HG02798 (cell line): ENCODE results near the gene PTPRD.

Experiments
- ATAC-seq: cut with Tn5 transposase; IDR thresholded peaks from one replicate; pipeline ENCODE4 v1.9.1; 2021; ENCODE audit warnings: mild to moderate bottlenecking; ENCODE audit not compliant: unreplicated experiment, poor library complexity

PTPRD gene

DNA sequence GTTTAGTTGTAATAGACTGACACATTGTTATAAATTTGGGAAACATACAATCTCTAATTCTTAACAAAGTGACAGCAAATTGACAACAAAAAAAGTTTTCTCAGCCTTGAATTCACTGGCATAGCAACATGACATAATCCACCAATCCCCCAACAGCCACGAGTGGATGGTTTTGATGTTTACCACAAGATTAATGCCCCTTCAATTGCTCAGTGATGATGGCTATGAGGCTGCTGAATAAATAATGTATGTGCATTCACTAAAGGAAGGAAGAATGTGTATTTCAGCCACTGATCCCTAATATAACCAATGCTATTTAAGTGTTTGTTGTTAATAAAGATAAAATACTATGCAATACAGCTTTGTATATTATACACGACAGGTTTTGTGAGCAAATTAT lies 2069.6 kb downstream of the PTPRD start:
- ATAC-seq, result no peak

DNA sequence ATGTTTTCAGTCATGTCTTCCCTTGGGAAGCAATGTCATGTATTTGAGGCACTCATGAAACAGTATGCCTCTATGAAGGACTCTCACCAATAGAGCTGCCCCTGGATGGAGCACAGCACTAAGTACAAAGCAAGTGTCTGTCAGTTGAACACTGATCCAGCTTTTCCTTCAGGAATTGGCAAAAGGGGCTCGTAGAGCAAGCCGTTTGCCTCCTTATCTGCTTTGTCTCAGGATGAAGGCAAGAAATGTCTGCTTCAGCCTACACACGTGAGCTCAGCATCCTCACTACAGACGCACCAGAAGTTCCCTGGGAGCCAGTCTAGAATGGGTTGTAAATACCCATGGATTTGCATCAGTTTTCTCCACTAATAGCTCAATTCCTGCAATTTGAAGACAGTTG lies 2070.3 kb downstream of the PTPRD start:
- ATAC-seq, result no peak

DNA sequence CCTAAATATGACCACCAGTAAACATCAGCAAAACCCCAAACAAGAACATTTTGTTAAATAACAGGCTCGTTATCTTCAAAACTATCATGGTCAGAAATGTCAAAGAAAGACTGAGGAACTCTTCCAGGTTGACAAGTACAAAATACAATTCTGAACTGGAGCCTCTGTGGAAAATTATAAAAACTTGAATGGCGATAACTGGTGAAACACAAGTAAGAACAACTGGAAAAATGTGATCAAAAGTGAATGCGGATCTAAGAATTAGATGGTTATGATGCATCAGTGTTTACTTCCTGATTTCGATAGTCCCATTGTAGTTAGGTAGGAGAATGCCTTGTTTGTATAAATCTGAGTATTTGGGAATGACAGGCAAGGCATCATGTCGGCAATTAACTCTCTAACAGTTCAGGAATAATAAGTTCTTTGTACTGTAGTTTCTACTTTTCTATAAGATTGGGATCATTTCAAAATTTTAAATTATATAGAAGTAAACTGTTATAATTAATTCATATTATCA lies 2073.1 kb downstream of the PTPRD start:
- no peak for ATAC-seq

DNA sequence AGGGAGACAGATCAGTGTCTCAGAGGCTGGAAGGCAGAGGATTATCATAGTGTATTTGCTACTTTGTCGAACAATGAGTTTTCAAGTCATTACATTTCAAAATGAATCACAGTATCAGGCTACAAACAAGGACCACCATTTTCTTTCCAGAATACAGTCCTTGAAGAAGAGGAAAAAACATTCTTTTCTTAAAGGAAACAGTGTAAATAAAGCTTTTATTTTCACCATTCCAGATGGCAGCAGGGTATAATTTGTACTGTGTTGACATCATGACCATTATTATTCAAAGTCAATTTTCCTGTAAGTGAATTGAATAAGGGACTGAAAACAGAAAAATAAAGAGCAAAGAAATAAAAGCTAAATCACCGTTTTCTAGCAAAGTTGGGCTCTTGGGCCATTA lies 2076.0 kb downstream of the PTPRD start:
- no peak for ATAC-seq

DNA sequence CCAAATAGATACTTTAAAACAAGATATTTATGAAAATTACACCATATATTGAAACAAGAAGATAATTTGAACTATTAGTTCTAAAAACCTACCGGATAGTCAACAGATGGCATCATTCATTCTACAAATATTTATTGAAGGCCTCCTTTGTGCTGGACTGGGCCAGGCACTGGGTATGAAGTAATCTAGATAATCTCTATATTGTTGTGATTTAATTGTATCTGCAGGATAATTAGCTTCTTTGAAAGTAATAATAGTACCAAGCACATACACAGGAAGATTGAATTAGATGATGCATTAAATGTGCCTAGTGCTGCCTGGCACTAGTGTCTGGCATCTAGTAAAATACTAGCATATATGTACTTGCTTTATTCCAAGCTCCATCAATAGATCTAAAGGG lies 2078.0 kb downstream of the PTPRD start:
- ATAC-seq, result no peak

DNA sequence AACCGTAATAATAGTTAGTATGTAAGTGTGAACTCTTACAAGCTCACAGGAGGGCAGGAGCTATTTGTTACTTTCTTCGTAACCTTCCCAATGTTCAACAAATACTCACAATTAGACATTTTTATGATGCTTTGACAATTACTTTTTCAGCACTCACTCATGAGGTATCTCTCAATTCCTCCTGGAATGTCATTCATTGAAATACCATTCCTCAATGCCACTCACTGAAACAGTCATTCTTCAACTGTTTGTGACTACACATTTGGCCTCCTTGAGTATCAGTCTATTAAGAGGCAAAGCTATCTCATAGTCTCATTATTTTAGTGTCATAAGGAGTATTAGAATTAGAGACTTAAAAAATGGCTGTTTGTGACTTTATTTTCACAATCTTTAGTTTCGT lies 2079.1 kb downstream of the PTPRD start:
- no peak for ATAC-seq

DNA sequence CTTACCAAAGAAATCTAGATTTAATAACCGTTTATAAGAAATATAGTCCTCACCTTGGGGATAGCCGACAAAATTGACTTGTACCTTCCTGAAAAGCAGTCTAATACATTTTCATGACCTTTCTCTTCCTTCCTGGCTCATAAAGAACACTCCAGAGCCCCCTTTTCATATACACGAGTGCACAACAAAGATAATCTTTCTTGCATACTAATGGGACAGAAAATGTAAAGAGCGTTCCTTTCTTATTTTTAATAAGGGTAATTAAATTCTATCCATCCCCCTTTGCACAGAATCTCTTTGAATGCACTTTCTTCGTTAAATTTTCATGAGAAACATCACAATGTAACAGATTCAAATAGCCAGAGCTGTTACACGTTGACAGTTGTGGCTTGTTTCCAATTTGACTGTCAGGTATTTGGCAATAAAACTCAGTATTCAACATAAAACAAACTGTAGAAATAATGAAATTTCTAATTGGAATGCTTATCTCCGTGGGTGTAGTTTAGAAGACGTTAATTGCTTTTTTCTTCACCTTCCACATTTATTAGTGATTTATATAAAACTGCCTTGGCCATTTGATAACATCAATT lies 2080.9 kb downstream of the PTPRD start:
- no peak for ATAC-seq

DNA sequence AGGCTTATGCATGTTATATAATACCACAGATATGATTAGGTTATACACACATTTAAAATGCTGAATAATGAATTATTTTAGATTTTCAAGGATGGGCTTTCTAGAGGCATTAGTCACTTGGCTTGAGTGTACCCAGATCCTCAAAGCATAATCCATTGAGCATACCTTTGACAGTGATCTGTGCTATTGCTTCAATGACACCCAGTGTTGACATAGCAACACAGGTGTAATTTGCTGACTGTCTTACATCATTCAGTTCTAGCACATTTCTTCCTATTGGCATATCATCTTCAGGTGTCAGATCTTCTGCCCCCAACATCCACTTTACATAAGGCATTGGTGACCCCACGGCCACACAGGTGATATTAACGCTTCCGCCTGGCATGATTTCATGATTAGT lies 2091.7 kb downstream of the PTPRD start:
- ATAC-seq, result no peak

DNA sequence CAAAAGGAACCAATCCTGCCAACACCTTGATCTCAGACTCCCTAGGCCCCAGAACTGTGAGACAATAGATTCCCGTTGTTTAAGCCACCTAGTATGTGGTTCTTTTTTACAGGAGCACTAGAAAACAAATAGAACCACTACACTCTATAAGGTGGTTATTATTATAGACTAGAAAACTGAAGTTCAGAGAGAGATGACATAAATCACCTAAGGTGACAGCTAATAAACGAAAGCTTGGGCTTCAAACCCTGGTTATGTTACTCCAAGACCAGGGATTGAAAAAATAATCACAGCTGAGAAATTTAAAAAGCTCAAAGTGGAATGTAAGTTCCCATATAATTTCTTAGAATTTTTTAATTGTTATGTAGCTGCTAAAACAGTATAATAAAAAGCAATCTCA lies 2097.1 kb downstream of the PTPRD start:
- no peak for ATAC-seq

DNA sequence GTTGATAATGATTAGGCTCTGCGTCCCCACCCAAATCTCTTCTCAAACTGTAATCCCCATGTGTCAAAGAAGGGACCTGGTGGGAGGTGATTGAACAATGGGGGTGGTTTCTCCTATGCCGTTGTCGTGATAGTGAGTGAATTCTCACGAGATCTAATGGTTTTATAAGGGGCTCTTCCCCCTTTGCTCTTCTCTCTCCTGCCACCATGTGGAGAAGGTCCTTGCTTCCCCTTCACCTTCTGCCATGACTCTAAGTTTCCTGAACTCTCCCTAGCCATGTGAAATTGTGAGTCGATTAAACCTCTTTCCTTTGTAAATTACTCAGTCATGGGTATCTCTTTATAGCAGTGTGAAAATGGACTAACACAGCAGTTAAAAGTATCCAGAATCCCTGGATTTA lies 2098.0 kb downstream of the PTPRD start:
- ATAC-seq, result no peak

DNA sequence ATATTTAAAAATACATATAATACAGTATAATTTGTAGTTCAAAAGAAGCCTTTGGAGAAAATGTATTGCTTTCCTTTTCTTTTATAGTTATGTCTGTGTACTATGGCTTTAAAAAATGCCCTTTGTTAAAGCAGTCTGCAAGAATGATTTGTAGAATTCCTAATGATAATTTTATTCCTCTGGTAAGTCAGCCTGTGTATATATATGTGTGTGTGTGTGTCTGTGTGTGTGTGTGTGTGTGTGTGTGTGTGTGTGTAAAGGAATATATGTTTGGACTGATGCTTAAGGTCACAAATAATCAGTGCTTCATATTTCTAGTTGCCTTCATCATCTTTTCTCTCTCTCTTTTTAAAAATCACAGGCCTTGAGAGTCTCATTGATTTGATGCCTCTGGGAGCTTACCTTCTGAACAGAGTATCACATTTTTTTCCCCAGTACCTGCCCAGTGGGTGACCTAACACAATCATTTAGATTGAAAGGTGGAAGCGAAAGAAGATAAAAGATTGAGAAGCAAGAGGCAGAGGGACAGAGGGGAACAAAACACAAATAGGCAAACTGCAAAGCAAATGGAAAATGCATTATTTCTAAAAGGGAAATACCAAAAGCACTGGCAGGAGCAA lies 2104.0 kb downstream of the PTPRD start:
- ATAC-seq, result no peak

DNA sequence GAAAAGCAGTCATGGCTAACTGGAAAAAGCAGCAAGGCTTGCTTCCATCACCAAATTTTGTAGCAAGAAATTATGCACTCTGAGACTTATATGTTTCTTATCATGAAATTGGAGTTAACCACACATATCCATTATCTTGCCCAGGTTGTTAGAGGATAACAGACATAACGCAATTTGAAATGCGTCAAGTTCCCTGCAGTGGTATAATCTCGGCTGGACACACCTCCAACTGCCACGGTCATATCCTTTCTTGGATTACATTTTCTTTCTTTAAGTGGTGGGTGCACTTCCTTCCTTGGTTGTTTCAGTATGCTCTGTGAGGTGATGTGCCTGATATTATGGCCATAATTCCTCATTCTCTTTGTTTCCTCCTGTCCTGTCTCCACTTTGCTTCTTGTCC lies 2118.2 kb downstream of the PTPRD start:
- ATAC-seq, result no peak

DNA sequence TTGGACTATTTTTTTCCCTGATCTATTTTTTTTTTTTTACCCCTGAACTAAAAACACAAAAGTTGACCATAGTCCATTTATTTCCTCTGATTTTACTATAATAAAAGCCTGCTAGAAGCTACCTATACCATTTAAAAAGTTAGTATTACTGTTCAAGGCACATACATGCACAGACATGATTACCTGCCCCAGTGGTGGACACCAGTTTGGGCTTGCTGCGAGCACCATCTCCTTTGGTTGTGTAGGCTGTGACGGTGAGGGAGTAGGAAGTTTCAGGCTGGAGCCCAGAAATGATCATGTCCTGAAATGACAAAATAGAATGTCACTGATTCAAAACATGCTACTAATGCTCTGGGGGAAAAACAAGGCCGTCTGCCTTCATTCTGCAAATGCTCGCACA lies 2120.1 kb downstream of the PTPRD start:
- no peak for ATAC-seq

DNA sequence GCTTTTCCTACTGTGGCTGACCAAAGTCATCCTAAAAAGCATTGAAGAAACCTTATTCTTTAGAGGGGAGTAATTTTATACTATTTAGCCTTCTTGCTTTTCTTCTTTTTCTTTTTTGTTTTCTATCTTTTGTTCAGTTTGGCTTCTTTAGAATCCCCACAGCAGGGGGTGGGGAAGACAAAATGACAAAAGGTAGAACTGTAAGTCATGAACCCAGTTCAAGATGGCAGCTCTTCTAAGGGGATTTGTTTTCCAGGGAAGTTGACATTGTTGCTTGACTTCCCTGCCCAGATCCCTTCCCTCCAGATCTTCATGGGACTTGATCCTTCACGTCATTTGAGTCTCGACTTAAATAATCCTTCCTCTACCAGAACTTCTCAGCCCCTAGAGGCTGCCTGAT lies 2120.8 kb downstream of the PTPRD start:
- ATAC-seq, result no peak

DNA sequence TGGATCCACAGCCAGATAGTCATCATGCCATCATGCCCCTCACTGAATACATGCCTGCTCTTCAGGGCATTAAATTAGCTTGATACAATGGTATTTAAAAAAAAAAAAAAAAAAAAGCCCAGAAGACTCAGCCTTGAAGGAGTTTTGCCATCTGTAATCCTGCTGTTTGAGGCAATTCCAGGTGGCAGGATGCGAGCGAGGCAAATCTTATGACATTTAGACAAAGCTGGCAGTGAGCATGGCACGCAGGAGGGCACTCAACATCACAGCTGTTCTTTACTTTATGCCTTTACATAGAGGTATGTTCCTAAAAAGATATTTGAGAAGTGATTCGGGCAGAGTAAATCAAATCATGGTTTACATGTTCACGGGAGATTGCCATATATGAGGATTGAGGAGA lies 2121.2 kb downstream of the PTPRD start:
- no peak for ATAC-seq

DNA sequence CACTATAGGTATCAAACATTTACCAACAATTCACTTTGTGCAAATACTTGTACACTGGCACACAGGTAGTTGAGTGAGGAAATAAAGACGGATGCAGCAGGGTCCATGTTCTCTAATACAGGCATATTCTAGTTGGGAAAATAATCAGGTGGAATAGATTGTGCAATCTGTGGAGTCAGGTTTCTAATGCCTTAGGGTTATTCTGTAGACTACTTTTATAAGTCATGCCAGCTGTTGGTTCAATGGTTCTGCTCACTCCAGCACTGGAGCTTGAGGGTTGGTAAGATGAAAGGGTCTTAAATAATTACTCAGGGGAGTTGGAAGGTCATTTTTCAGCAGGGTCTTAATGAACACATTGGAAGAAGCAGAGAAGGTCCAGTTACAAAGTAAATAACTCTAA lies 2123.0 kb downstream of the PTPRD start:
- no peak for ATAC-seq

DNA sequence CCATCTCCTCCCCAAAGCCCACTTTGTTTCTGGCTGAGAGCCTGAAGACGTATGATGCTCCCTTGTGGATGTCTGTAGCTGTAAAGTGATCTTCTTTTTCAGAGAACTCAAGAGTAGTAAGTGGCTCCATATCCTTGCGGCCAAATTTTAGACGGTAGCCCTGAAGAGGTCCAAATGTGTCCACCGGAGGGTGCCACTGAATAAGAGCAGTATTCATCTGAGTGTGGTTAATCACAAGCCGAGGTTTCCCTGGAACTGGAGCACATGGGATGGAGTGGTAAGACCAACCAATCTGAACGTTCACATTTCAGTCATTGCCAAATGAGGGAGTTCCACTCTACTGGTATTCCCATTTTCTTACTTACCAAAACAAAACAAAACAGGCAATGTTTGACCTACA lies 2126.7 kb downstream of the PTPRD start:
- ATAC-seq, result no peak

DNA sequence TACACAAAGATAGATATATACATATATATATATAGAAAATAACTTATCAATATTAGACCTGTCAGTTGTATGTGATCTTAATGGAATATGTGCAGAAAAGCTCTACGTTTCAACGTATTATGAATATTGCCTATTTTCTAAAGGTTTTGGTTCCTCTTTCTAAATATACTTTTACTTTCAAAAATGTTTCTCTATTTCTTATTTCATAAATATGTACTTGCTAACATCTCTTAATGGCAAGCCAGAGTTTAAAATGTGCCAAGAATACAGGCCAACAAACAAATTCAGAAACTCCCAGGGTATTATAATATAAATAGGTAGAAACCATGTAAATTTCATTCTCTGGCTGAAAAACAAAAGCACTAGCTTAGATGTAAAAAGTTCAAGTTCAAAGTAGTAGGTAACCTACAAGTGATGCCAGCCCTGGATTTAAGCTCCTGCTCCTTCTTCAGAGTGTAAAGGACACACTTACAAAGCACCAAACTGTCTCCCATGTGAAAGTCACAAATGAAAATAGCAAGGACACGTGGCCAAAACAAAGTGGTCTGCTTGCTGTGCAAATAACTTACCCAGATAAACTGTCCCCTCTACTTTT lies 2128.1 kb downstream of the PTPRD start:
- no peak for ATAC-seq

DNA sequence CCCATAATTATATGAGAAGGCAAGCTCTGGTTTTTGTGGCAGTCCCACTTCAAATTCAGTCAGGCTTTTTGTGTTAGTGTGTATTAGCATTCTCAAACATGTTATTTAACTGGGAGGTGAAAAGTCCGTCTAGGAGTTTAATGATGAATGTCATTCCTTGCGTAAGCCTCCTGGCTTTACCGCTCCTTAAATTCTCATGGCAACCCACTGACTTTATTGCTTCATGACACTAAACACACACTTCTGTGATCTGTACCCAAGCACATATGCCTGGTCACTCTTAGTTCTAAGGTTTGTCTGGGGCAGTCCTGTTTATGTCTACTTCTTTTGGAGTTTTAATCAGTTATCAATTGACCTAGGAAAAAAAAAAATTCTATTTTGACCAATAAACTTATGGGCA lies 2135.4 kb downstream of the PTPRD start:
- no peak for ATAC-seq

DNA sequence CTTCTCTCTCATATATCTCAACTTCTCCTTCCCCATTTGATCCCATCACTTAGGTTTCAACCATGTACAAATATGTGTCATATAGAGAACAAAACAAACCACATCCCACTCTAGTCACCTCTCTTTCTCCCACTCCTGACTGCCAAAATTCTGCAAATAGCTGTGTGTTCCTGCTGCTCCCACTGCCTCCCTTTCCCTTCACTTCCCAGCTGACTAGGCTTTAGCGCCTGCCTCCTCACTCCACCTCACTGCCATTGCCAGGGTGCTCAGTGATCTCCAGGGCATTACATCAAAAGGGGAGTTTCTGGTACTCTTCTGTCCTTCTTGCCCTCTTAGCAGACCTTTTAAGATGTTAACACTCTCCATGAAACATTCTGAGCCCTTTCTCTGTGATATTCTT lies 2137.9 kb downstream of the PTPRD start:
- no peak for ATAC-seq

DNA sequence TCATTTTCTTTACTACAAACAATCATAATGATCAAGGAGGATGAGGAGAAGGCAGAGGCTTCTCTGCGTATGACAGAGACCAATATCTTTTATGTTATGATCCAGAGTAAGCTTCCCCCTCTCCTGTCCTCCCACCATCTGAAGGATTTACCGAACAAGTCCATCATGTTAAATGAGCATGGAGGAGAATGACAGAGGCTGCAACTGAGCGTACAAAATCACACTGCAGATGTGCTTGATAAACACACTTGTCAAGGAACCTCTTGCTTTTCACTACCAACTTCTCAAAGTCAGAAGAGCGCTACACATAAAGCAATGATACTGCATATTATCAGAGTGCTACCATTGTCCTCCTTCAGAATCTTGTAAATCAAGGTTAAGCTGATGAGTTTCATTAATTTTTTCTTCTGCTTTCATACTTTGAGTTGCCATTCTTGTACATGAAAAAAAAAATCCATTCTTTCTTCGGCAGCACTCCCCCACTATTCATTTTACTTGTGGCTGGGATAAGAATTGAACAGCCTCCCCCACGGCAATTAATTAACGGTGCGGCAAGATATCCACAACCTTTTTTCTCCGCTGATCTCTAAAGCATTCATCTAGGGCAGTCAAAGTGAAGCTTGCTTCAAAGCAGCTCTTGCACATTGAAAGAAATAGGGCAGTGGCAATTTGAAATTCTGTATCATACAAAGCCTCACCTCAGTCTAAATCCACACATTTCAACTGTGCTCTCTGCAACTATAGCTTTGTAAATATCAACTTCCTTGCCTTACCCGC lies 2139.4 kb downstream of the PTPRD start:
- ATAC-seq, result no peak
